PC-3 (cell line): ENCODE data around the gene TUBGCP2.

Experiments used
- CTCF ChIP-seq: fragments of 300-600 bp; sonication (generic); conservative IDR thresholded peaks from 2 replicates; pipeline ENCODE4 v1.5.1; 2017; ENCODE audit warnings: antibody characterized with exemption, low read depth, mild to moderate bottlenecking, low read length
- EZH2 ChIP-seq: fragments of 300-600 bp; sonication (generic); IDR thresholded peaks from one replicate; pipeline ENCODE4 v1.6.1; 2017; ENCODE audit warnings: antibody characterized with exemption, mild to moderate bottlenecking, low read length; ENCODE audit not compliant: unreplicated experiment

- TF ChIP-seq EZH2 (no peak), CTCF (no peak)
Measured at GRCh38 chr10:133309720-133310398, 1.2 kb upstream of the TUBGCP2 start.
